ENCODE measurements around the gene TECPR2.

TECPR2 gene

GRCh38 chr14:102491786-102492530, 129.2 kb downstream of the TECPR2 start:
- no peak overlapping the region for H3K4me3 ChIP-seq (ENCODE audit: low read length)
- TF ChIP-seq ZNF274 (IDR thresholded peaks at IDR 0.05; ENCODE audit: low read depth, low read length) = no peak

GRCh38 chr14:102492531-102492910, 129.8 kb downstream of the TECPR2 start:
- no peak for TF ChIP-seq ZNF274 (IDR thresholded peaks at IDR 0.05; ENCODE audit: low read depth, low read length)
- H3K4me3 ChIP-seq (ENCODE audit: low read length) = no peak overlapping the region

DNA sequence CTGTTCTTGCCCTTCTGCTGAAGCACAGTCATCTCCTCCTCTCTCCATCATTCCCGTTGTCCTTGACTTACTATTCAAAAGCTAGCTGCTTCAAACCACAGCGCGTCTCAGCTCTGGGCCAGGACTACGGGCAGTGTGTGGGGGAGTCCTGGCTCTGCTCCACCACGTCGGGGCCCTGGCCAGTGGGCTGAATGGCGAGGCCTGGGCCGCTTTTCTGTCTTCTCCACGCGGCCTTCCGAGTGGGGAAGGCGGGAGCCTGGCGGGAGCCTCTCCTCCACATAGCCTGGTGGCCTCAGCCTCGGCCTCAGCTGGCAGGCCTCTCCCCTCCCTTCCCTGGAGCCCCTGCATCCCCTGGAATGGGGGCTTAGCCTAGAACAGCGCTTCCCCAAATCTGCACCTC, 130.4 kb downstream of the TECPR2 start:
- H3K4me3 ChIP-seq (ENCODE audit: low read length) = no peak overlapping the region
- no peak for TF ChIP-seq ZNF274 (IDR thresholded peaks at IDR 0.05; ENCODE audit: low read depth, low read length)

- TF ChIP-seq ZNF274 (IDR thresholded peaks at IDR 0.05; ENCODE audit: low read depth, low read length) = no peak
- H3K4me3 ChIP-seq (ENCODE audit: low read length) = no peak overlapping the region
Observed at GRCh38 chr14:102493585-102493984, 130.8 kb downstream of the TECPR2 start.

DNA sequence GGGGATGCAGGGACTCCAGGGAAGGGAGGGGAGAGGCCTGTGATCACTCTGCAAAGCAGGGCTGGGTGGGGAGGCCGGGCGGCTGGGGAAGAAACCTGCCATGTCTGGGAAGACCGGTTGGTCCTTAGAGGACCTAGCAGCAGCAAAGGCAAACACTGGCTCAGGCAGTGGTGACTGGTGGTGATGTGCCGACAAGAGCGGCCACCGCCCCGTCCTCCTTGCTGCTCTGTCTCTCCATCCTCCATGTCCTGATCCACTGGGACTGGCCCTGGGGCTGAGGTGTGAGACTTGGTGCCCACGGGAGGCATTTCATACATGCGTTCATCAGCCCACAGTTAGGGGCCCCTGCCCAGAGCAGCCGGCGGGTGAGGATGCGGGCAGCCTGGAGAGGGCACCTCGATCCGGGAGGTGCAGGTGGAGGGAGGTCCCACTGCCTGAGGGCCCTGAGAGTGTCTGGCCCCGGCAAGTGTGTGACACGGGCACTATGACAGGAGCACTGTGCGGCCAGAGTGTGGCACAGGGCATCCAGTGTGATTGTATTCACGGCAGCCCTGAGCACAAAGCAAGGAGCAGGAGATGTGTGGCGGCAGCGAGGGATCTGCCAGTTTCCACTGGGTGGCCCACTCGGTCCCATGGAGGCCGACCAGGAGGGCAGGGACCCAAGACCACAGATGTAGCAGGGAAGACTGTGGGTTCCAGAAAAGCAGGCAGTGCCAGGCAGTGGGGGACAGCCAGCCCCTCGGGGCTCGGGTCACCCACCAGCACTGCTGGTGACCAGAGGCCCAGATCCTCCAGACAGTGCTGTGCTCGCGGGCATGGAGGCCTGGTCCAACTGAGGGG, 133.0 kb downstream of the TECPR2 start:
- TF ChIP-seq ZNF274 (IDR thresholded peaks at IDR 0.05; ENCODE audit: low read depth, low read length) = no peak
- H3K4me3 ChIP-seq (ENCODE audit: low read length) = no peak overlapping the region

- TF ChIP-seq ZNF274 (IDR thresholded peaks at IDR 0.05; ENCODE audit: low read depth, low read length) = no peak
- H3K4me3 ChIP-seq (ENCODE audit: low read length) = no peak overlapping the region
Observed at GRCh38 chr14:102496331-102496691, 133.6 kb downstream of the TECPR2 start.

- H3K4me3 ChIP-seq (ENCODE audit: low read length) = no peak overlapping the region
- no peak for TF ChIP-seq ZNF274 (IDR thresholded peaks at IDR 0.05; ENCODE audit: low read depth, low read length)
Observed at GRCh38 chr14:102496958-102497744, 134.4 kb downstream of the TECPR2 start.

GRCh38 chr14:102497998-102498677, 135.4 kb downstream of the TECPR2 start:
- H3K4me3 ChIP-seq (ENCODE audit: low read length) = no peak overlapping the region
- no peak for TF ChIP-seq ZNF274 (IDR thresholded peaks at IDR 0.05; ENCODE audit: low read depth, low read length)

GRCh38 chr14:102498678-102499265, 136.0 kb downstream of the TECPR2 start:
- TF ChIP-seq ZNF274 (IDR thresholded peaks at IDR 0.05; ENCODE audit: low read depth, low read length) = no peak
- H3K4me3 ChIP-seq (ENCODE audit: low read length) = no peak overlapping the region

GRCh38 chr14:102499401-102500157, 136.8 kb downstream of the TECPR2 start:
- TF ChIP-seq ZNF274 (IDR thresholded peaks at IDR 0.05; ENCODE audit: low read depth, low read length) = no peak
- H3K4me3 ChIP-seq (ENCODE audit: low read length) = no peak overlapping the region

GRCh38 chr14:102500158-102500662, 137.5 kb downstream of the TECPR2 start:
- no peak overlapping the region for H3K4me3 ChIP-seq (ENCODE audit: low read length)

DNA sequence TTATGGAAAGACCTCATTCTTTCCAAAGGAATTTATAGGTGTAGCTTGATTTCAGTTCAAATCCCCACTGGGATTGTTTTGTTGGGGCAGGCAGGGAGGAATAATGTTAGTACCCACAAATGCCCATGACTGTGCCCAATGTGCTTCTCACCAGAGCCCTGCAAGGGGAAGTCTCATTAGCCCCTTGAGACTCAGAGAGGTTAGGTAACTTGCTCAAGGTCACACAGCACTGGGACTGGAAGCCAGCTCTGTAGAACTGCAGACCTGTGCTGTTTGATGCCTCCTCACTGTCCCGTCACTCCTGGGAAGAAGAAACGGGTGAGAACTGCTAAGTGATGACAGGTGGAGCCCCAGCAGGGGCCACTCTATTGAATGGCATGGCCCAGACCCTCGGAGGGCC, 138.0 kb downstream of the TECPR2 start:
- no peak overlapping the region for H3K4me3 ChIP-seq (ENCODE audit: low read length)
- TF ChIP-seq ZNF274 (IDR thresholded peaks at IDR 0.05; ENCODE audit: low read depth, low read length) = no peak

More at GRCh38 chr14:102500158-102500662, 137.5 kb downstream of the TECPR2 start:
- TF ChIP-seq ZNF274 (IDR thresholded peaks at IDR 0.05; ENCODE audit: low read depth, low read length) = no peak
